ENCODE data around the gene RND2. TPM values are rescaled to one million over a fixed set of nuclear protein-coding genes. Genes with fewer than 3 reads are reported as not detected.
"Not testable (repeated sequence)": the region's sequence is repeated elsewhere in the genome, so short reads cannot be mapped to it uniquely, and the experiment has no call there.

RND2 gene
- total RNA-seq, 3 donors from 2014 or later, result 0.16 to 2.0 (median 1.3) TPM

GRCh38 chr17:42991471-42991870 is 33.6 kb upstream of the RND2 start:
- H3K4me1 ChIP-seq, result no peaks in the 10 kb centered on the region
- DNase-seq (ENCODE audit: low spot score in 2 of 2), result no peak
- peak overlapping the region in 1 of 2 donors; percentile 3 for H3K27ac ChIP-seq
- no peaks in the 10 kb centered on the region for H3K27me3 ChIP-seq
- no peak overlapping the region for H3K4me3 ChIP-seq
- intact Hi-C loops (cut with DNase I; ENCODE audit: low total_unique reads), result no loop called here
- H3K9me3 ChIP-seq, result no peaks in the 10 kb centered on the region
- TF ChIP-seq POLR2AphosphoS5 (IDR thresholded peaks at IDR 0.05) (no peak), CTCF (IDR thresholded peaks at IDR 0.05) (no peak), POLR2A (IDR thresholded peaks at IDR 0.05) (no peak)
- H3K36me3 ChIP-seq, result no peaks in the 10 kb centered on the region

GRCh38 chr17:42992872-42993271 is 32.2 kb upstream of the RND2 start:
- H3K9me3 ChIP-seq, result no peaks in the 10 kb centered on the region
- DNase-seq (ENCODE audit: low spot score in 2 of 2), result no peak
- no peaks in the 10 kb centered on the region for H3K27me3 ChIP-seq
- no peak overlapping the region for H3K4me3 ChIP-seq
- H3K36me3 ChIP-seq, result no peaks in the 10 kb centered on the region
- no peak for TF ChIP-seq POLR2AphosphoS5 (IDR thresholded peaks at IDR 0.05)
- no peak for TF ChIP-seq POLR2A (IDR thresholded peaks at IDR 0.05)
- TF ChIP-seq CTCF (IDR thresholded peaks at IDR 0.05), result no peak
- intact Hi-C loops (cut with DNase I; ENCODE audit: low total_unique reads), result no loop called here
- H3K27ac ChIP-seq, result no peak overlapping the region
- no peaks in the 10 kb centered on the region for H3K4me1 ChIP-seq

DNA sequence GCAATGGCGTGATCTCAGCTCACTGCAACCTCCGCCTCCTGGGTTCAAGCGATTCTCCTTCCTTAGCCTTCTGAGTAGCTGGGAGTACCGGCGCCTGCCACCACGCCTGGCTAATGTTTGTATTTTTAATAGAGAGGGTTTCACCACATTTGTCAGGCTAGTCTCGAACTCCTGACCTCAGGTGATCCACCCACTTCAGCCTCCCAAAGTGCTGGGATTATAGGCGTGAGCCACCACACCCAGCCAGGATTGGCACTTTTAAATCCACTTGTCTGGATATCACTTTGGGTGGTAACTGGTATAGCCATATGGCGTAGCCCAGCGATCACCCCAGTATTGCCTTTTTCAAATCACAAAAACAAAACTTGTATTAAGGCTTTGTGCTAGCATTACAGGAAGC is 31.1 kb upstream of the RND2 start:
- intact Hi-C loops (cut with DNase I; ENCODE audit: low total_unique reads); H3K36me3 ChIP-seq; H3K4me3 ChIP-seq; H3K9me3 ChIP-seq; H3K27me3 ChIP-seq; H3K4me1 ChIP-seq; H3K27ac ChIP-seq; DNase-seq (ENCODE audit: low spot score in 2 of 2): not testable (repeated sequence)

DNA sequence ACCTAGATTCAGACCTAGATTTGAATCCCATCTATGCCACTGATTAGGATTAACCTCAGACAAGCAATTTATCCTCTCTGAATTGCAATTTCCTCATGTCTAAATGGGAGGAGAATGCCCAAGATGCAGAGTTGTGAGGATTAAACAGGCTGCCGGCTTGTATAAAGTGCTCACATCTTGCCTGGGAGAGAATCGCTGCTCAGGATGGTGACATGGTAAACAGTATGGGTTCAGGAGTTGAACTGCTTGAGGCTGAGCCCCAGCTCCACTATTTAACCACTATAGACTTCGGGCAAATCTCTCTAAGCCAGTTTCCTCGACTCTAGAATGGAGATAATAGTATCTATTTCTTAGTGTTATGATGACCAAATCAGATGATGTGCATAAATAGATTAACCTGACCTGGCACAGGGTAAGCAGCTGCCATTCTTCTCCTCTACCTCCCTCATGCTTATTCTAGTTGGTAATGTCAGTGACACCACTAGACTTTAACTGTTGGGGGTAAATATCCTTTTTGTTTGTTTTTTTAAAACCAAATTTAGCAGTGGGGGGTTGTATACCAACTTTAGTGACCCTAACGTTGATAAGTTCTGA is 27.5 kb upstream of the RND2 start:
- TF ChIP-seq POLR2A (IDR thresholded peaks at IDR 0.05), result no peak
- TF ChIP-seq POLR2AphosphoS5 (IDR thresholded peaks at IDR 0.05), result no peak
- no peak for TF ChIP-seq CTCF (IDR thresholded peaks at IDR 0.05)
- DNase-seq (ENCODE audit: low spot score in 2 of 2), result no peak
- no peaks in the 10 kb centered on the region for H3K27me3 ChIP-seq
- H3K9me3 ChIP-seq, result no peaks in the 10 kb centered on the region
- H3K36me3 ChIP-seq, result no peaks in the 10 kb centered on the region
- H3K4me1 ChIP-seq, result peaks cover 0 to 8% of the 10 kb centered on the region in 2 donors
- peak overlapping the region in 2 of 3 donors; percentile 51 to 80 for H3K4me3 ChIP-seq
- intact Hi-C loops (cut with DNase I; ENCODE audit: low total_unique reads), result no loop called here
- peak overlapping the region; percentile 71 to 95 for H3K27ac ChIP-seq

GRCh38 chr17:42997984-42998938 is 26.8 kb upstream of the RND2 start, which contains the start of gene RPL27:
RPL27 (plus strand) TSS chr17:42998419; CDS start chr17:42998751, 332 bp downstream.
- intact Hi-C loops (cut with DNase I; ENCODE audit: low total_unique reads), result no loop called here
- Histone ChIP-seq H3K27me3 (no peaks in the 10 kb centered on the region), H3K4me1 (peaks cover 0 to 8% of the 10 kb centered on the region in 2 donors), H3K9me3 (no peaks in the 10 kb centered on the region), H3K4me3 (peak within 1 kb of the TSS; percentile 78 to 91 (median 80)), H3K27ac (peak within 1 kb of the TSS; percentile 95 to 97), H3K36me3 (no peaks in the 10 kb centered on the region)
- peak; percentile 97 to 99 for DNase-seq (ENCODE audit: low spot score in 2 of 2)
- TF ChIP-seq CTCF (IDR thresholded peaks at IDR 0.05), result peak; percentile 95 to 97 (median 96)
- peak; percentile 80 for TF ChIP-seq POLR2A (IDR thresholded peaks at IDR 0.05)
- TF ChIP-seq POLR2AphosphoS5 (IDR thresholded peaks at IDR 0.05), result peak; percentile 97 to 99 (median 98)

Data from breast epithelium (tissue), 4 donors.